GM12891 (cell line): ENCODE data around the gene DNAH3.

Source experiments
- POLR2A ChIP-seq: IDR thresholded peaks from 2 replicates; pipeline ENCODE4 v1.6.1; 2011; ENCODE audit warnings: low read depth, low read length, control low read depth
- POLR2AphosphoS5 ChIP-seq: IDR thresholded peaks from 2 replicates; pipeline ENCODE4 v1.6.1; 2011; ENCODE audit warnings: low read depth, low read length, control low read depth
- POU2F2 ChIP-seq: IDR thresholded peaks from 2 replicates; pipeline ENCODE4 v1.6.1; 2011; ENCODE audit warnings: low read depth, mild to moderate bottlenecking, control low read depth, low read length, moderate library complexity
- SPI1 ChIP-seq: IDR thresholded peaks from 2 replicates; pipeline ENCODE4 v1.6.1; 2011; ENCODE audit warnings: low read depth, low read length, control low read depth

DNA sequence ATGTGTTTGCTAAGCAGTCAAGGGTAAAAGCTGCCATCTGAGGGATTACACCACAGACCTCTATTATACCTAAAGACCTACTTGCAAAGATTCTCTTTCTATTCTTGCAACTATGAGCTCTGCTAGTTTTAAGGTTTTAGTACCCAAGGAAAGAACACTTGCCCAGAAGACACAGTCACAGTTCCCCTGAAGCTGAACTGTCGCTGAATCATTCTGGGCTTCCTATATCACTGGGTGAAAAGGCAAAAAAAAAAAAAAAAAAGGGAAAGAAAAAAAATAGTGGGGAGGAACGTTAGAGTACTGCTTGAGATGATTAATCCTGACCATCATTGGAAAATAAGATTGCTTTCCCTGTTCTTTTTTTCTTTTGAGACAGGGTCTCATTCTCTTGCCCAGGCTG is 212.2 kb downstream of the DNAH3 start:
- TF ChIP-seq POLR2A (no peak), POLR2AphosphoS5 (no peak), POU2F2 (no peak), SPI1 (no peak)
